ENCODE results near the gene CCDC12.
A peak's percentile ranks its signal among the peaks of the same experiment; 100 is the strongest.

The CCDC12 gene

DNA sequence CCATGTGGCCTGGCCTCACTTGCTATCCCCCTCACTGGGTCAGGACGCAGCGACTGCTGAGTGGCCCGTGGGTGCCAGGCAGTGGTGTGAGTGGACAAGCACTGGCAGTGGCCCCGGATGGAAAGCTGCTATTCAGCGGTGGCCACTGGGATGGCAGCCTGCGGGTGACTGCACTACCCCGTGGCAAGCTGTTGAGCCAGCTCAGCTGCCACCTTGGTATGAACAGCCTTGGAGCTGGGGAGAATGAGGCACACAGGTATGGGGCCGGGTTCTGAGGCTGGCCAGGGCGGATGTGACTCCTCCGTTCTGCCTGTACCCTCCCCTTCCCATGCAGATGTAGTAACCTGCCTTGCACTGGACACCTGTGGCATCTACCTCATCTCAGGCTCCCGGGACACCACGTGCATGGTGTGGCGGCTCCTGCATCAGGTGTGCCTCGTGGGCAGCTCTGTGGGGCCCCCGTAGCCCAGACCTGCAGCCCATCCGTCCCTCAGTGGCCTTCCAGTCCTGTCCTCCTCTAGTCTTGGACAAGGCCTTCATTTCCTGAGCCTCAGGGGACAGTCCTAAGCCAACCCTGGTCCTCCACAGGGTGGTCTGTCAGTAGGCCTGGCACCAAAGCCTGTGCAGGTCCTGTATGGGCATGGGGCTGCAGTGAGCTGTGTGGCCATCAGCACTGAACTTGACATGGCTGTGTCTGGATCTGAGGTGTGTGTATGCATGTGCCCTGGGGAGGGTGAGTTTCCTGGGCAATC, 31.1 kb upstream of the CCDC12 start:
- DNase-seq (ENCODE audit: low read depth): no peak

DNA sequence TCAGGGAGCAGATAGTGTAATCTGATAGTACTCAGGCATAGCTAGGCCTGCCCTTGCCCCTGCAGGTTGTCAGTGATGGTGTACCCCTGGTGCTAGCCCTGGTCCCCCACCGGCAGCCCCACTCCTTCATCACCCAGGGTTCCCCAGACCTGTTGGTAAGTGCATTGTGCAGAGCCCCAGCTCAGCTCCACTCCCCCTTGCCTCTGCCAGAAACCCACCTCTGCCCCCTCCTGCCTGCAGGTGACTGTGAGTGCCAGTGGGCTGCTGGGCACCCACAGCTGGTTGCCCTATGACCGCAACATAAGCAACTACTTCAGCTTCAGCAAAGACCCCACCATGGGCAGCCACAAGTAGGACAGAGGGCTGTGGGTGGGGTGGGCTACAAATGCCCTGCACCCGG, 30.5 kb upstream of the CCDC12 start:
- DNase-seq (ENCODE audit: low read depth): no peak

DNA sequence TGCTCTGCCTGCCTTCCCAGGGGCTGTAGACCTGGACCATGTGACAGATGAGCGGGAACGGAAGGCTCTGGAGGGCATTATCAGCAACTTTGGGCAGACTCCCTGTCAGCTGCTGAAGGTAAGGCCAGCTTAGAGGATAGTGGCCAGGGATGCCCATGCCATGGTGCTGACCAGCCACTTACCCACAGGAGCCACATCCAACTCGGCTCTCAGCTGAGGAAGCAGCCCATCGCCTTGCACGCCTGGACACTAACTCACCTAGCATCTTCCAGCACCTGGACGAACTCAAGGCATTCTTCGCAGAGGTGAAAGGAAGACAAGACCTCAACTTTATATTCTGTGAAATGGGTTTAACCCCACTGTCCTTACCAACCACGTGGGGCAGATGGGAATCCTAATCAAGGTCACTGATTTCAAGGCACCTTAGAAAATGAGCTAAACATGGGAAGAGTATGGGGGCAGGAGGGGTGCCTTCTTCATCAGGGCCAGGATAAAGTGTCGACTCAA, 29.7 kb upstream of the CCDC12 start:
- no peak for DNase-seq (ENCODE audit: low read depth)

DNA sequence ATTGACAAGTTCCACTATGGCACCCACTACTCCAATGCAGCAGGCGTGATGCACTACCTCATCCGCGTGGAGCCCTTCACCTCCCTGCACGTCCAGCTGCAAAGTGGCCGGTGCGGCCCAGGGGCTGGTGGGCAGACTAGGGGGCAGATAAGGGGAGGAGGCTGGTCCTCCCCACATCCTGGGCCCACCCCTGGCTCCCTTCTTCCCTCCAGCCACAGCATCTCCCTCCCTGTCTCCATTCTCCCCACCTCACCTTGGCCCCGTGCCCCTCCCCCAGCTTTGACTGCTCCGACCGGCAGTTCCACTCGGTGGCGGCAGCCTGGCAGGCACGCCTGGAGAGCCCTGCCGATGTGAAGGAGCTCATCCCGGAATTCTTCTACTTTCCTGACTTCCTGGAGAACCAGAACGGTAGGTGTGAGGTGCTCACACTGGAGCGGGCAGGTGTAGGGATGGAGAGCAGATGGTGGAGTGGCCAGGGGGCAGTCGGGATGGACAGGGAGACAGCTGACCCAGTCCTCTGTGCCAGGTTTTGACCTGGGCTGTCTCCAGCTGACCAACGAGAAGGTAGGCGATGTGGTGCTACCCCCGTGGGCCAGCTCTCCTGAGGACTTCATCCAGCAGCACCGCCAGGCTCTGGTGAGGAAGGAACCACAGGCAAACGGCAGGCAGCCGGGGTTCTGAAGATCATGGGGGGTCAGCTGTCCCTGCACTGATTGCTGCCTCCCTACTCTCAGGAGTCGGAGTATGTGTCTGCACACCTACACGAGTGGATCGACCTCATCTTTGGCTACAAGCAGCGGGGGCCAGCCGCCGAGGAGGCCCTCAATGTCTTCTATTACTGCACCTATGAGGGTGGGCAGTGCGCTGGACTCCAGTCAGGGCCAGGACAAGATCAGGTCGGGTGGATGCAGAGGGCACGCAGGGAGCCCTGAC, 28.9 kb upstream of the CCDC12 start:
- DNase-seq (ENCODE audit: low read depth): no peak

DNA sequence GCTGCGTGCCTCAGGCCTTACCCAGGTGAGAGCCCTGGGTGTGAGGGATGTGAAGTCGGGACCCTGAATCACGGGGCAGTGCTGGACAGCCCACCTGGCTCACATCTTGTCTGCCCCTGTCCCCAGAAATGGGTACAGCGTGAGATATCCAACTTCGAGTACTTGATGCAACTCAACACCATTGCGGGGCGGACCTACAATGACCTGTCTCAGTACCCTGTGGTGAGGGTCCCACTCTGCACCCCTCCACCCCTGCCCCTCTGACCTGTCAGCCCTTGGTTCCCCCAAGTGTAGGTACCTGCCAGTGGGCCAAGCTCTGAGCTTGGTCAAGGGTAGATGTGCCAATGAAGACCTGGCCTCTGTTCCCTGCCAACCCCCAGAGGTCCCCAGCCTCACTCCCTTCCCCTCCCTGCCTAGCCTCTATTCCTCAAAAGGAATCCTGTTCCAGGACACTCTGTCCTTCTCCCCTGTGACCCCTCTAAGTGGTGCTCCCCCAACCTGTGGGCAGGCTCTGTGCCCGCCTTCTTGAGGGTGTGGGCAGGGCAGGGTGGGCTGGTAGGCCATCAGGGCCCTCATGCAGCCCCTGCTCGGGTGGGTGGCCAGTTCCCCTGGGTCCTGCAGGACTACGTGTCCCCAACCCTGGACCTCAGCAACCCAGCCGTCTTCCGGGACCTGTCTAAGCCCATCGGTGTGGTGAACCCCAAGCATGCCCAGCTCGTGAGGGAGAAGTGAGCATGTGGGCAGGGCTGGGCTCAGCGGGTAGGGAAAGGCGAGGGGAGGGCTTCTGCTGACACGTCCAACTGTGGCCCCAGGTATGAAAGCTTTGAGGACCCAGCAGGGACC, 28.0 kb upstream of the CCDC12 start:
- no peak for DNase-seq (ENCODE audit: low read depth)

DNA sequence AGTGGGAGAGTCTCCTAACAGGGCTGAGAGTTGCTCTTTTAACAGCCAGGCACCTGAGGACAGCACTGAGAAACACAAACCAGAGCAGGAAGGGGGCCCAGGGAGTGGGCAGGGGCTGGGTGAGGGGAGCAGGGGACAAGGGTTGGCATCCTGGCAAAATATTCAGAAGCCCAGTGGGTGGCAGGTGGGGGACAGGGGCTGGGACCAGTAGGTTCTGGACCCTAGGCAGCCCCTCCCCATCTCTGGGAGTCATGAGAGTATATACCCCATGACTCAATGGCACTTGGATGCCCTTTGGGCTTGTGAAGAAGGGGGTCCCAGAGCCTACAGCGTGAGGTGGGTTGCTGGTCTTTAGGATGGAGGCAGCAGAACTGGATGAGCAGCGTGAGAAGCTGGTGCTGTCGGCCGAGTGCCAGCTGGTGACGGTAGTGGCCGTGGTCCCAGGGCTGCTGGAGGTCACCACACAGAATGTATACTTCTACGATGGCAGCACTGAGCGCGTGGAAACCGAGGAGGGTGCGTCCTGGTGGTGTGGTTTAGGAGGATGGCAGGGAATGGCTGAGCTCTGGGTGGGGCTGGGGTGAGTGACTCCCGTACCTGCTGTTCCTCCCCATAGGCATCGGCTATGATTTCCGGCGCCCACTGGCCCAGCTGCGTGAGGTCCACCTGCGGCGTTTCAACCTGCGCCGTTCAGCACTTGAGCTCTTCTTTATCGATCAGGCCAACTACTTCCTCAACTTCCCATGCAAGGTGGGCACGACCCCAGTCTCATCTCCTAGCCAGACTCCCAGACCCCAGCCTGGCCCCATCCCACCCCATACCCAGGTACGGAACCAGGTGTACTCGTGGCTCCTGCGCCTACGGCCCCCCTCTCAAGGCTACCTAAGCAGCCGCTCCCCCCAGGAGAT, 27.2 kb upstream of the CCDC12 start:
- no peak for DNase-seq (ENCODE audit: low read depth)

DNA sequence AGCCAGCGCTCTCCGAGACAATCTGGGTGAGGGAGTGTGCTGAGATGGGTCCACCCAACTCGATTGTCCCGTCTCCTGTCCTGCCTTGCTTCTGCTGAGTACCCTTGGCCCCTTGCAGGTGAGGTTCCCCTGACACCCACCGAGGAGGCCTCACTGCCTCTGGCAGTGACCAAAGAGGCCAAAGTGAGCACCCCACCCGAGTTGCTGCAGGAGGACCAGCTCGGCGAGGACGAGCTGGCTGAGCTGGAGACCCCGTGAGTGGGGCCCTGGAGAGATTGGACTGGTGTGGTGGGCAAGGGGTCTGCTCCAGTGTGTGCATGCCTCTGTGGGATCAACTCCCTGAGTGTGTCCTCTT, 26.5 kb upstream of the CCDC12 start:
- no peak for DNase-seq (ENCODE audit: low read depth)

DNA sequence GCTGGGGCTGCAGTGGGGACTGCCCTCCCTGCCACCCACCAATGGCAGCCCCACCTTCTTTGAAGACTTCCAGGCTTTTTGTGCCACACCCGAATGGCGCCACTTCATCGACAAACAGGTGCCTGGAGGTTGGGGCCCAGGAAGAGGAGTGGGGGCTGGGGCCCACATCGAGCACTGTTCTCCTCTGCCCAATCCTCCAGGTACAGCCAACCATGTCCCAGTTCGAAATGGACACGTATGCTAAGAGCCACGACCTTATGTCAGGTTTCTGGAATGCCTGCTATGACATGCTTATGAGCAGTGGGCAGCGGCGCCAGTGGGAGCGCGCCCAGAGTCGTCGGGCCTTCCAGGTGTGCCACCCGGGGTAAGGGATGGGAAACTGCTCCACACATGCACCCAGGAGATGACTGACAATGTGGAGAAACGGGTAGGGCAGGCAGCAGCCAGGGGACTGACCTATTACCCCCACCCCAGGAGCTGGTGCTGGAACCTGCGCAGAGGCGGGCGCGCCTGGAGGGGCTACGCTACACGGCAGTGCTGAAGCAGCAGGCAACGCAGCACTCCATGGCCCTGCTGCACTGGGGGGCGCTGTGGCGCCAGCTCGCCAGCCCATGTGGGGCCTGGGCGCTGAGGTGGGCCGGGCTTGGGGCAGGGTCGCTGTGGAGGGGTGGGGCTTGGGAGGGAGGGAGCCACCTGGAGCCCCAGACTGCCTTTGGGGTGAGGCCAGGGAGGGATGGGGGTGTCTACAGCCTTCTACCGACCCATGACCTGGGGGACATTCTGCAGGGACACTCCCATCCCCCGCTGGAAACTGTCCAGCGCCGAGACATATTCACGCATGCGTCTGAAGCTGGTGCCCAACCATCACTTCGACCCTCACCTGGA, 25.9 kb upstream of the CCDC12 start:
- DNase-seq (ENCODE audit: low read depth): no peak

DNA sequence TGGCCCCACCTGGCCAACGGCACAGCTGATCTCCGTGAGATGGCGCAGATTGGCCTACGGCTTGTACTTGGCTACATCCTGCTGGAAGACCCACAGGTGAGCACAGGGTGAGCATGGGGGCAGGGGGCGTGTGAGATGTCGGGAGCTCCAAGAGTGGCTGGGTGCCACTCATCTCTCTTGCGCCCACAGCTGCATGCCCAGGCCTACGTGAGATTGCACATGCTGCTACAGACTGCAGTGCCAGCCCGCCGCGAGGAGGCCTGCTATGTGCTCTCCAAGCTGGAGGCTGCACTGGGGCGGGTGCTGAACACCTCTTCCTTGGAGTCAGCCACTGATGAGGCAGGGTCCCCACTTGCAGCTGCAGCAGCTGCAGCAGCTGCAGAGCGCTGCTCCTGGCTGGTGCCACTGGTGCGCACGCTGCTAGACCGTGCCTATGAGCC, 25.2 kb upstream of the CCDC12 start:
- DNase-seq (ENCODE audit: low read depth): no peak

DNA sequence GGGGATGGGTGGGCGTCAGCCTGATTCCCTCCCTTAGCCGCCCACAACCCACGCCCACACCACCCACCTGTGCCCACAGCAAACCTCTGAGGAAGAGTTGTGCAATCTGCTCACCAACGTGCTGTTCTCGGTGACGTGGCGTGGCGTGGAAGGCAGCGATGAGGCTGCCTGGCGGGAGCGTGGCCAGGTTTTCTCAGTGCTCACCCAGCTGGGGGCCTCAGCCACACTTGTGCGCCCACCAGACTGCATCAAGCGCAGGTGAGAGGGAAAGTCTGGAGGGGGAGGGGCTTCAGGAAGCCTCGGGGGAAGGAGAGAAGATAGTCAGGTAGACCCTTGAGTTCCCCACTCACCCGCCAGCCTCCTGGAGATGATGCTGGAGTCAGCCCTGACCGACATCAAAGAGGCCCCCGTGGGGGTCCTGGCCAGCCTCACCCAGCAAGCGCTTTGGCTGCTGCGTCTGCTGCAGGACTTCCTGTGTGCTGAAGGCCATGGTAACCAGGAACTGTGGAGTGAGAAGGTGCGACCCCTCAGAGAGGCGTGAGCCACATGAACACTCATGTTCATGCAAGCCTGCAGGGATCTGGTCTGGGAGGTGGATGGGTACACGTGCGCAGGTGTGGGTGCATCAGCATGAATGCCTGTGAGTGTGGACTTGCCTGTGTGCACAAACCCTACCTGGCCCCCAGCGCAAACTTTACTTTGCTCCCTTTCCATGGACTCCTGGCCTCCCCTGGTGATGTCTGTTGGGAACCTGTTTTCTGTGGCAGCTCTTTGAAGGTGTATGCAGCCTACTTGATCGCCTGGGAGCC, 24.6 kb upstream of the CCDC12 start:
- DNase-seq (ENCODE audit: low read depth): no peak

DNA sequence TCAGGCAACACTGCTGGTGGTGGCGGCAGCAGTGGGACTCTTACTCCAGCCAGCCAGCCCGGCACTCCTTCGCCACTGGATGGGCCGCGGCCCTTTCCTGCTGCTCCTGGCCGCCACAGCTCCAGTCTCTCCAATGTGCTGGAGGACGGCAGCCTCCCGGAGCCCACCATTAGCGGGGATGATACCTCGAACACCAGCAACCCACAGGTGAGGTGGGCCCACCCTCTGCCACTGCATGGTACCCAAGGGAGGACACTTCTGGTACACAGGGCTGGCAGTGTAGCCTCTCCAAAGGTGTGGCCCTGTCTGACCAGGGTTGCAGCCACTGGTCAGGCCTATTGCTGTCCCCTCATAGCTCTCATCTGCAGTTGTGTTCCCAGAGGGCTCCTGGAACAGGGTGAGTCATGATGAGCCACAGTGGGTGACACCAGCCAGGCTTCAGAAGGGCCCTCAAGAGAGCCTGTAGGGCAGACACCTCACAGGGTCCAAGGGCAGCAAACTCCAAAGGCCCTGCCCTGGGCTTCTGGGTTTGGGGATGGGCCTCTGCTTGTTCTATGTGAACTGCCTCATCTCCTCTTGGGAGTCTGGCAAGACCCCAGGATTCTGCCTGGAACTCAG, 23.8 kb upstream of the CCDC12 start:
- DNase-seq (ENCODE audit: low read depth): no peak

DNA sequence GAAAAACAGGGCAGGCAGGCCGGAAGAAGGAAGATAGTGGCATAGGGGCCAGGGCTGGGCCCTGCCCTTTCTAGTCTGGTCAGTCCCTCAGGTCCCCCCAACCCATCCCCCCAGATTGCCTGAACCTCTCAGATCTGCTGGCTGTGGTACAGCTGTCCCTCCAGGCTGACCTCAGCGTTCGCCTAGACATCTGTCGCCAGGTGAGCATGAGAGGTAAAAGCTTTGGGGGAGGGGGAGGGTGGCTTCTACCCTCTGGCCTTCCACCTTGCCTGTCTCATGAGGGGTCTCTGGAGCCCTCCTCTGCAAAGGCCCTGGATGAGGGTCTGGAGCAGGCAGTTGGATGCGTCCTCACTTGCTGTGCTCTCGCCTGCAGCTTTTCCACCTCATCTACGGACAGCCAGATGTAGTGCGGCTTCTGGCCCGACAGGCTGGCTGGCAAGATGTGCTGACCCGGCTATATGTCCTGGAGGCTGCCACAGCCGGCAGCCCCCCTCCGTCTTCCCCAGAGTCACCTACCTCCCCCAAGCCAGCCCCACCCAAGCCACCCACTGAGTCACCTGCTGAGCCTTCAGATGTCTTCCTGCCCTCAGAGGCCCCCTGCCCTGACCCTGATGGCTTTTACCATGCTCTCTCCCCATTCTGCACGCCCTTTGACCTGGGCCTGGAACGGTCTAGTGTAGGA, 23.1 kb upstream of the CCDC12 start:
- DNase-seq (ENCODE audit: low read depth): no peak

DNA sequence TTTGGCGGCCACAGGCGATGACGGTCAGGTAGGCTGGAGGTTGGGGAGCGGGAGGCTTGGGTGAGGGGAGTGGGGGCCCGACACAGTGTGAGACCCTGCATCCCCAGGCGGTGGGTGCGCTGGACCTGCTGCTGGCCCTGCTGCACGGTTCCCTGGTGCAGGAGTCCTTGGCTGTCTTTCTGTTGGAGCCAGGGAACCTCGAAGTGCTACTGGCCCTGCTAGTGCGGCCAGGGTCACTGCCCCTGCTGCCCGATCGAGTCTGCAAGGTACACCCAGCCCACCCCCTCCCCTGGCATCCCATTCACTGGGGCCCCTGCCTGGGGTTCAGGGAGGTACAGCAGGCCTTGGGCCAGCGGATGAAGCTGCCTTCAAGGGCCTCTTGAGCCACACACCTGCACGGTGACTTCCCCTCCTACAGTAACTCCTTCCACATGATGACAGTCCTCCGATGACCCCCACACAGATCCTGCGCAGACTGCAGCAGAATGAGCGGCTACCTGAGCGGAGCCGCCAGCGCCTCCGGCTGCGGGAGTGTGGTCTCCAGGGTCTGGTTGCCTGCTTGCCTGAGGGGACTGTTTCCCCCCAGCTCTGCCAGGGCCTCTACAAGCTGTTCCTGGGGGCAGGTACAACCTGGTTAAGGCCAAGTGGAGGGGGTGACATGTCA, 22.4 kb upstream of the CCDC12 start:
- DNase-seq (ENCODE audit: low read depth): no peak

DNA sequence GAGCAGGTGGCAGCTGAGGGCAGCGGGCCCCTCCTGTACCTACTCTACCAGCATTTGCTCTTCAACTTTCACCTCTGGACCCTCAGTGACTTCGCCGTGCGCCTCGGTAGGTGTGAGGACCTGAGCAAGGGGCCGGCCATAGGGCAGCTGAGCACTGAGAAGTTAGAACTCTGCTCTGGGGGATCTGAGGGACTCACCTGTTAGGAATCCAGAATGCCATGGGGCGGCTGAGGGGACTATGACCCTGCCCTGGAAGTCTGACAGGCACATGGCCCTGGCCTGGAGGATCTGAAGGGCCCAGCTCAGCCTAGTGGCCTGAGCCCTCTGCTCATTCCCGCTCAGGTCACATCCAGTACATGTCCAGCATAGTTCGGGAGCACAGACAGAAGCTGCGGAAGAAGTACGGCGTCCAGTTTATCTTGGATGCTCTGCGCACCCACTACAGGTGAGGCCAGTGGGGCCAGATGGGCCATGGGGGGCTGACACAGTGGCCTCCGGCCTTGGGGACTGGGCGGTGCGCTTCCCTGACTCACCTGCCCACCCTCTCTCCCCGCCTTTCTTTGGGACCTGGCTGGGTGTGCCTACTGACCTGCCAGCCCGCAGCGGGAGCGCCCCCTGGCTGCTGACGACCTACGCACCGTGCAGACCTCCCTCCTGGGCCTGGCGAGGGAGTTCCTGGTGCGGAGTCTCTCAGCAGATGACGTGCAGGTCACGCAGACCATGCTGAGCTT, 21.7 kb upstream of the CCDC12 start:
- DNase-seq (ENCODE audit: low read depth): peak; percentile 50

DNA sequence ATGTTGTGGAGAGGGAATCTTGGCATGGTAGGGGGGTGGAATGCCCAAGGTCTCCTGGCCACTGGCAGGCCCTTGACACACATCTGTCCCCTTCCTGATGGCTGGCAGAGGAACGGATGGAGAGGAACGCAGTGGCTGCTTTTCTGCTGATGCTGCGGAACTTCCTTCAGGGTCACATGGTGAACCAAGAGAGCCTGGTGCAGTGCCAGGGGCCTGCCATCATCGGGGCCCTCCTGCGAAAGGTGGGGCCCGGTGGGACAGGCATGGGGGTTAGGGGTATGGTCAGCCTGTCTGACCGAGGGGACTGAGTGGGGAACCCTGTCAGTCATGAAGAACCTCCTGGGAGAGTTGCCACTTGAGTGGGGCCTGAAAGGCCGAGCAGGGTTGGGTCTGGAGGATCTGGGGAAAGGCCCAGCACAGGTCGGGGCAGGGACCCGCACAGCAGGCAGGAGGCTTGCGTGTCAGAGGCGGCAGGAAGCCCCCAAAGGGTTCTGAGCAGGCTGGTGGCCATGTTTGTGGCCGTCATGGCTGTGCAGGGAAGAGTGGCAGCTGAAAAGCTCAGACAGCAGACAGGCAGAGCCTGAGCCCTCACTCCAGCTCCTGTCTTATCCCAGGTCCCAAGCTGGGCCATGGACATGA, 21.0 kb upstream of the CCDC12 start:
- no peak for DNase-seq (ENCODE audit: low read depth)

DNA sequence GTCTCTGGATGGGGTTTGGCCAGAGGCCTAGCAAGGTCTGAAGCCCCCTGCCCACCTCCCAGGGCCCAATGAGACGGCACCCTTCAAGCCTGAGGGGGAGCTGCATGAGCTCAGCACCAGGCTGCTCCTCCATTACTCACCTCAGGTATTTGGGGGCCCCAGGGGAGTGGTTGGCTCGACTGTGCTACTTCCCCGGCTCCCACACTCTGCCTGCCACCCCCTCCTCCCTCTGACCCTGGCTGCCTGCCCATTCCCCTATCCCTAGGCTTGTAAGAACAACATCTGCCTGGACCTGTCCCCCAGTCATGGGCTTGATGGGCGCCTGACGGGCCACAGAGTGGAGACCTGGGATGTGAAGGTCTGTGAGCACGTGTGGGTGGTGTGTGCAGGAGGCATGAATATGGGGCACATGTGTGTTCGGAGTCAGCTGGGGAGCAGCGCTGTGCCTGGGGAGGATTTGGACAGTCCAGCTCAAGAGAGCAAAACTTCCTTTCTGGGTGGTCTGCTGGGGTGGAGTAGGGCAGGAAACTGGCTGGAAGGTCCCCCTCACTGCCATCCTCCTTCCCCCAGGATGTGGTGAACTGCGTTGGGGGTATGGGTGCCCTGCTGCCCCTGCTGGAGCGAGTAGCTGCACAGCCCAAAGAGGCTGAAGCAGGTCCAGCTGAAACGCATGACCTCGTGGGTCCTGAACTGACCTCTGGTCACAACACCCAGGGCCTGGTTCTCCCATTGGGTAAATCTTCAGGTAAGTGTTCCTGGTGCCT, 20.3 kb upstream of the CCDC12 start:
- no peak for DNase-seq (ENCODE audit: low read depth)
